SK-N-SH (cell line): ENCODE measurements around the gene SMAP1. TPM values are rescaled to one million over a fixed set of nuclear protein-coding genes. Genes with fewer than 3 reads are reported as not detected.

Experiments used
- CTCF ChIA-PET: fragments of 300-600, 350-600 bp; formaldehyde crosslinking; extraction: SDS; loops from one replicate; lab custom pipeline; 2021; lab: Yijun Ruan, JAX
- POLR2A ChIA-PET: fragments of 350-600 bp; sonication (Branson Sonifier 250); formaldehyde crosslinking; extraction: SDS; loops from one replicate; lab custom pipeline; 2020; ENCODE audit warnings: antibody characterized with exemption, inconsistent platforms; lab: Yijun Ruan, JAX
- DNase-seq: peaks from one replicate; pipeline ENCODE4 v3.0.0; 2012
- H2AFZ ChIP-seq: fragments of 200-600 bp; sonication (generic); 2 replicates; pipeline ENCODE4 v1.8.1; 2016; ENCODE audit warnings: antibody characterized with exemption, mild to moderate bottlenecking, low read depth
- H3F3A ChIP-seq: fragments of 200-600 bp; sonication (generic); replicated peaks from 2 replicates; pipeline ENCODE3; 2016; ENCODE audit warnings: antibody characterized with exemption, mild to moderate bottlenecking; ENCODE audit not compliant: insufficient read depth
- H3K27ac ChIP-seq, 2 experiments: fragments of 200-500 bp in 1 of 2; fragments of 200-600 bp in 1 of 2; sonication (Bioruptor generic) in 1 of 2; sonication (generic), shearing (Covaris generic) in 1 of 2; 2 replicates each; pipeline versions ENCODE4 v1.5.1 to v1.6.1; 2014 to 2016; ENCODE audit warnings: low read depth in 2 of 2, inconsistent platforms in 1 of 2, low read length in 1 of 2, mild to moderate bottlenecking in 1 of 2, mixed read lengths in 1 of 2
- H3K27me3 ChIP-seq: fragments of 200-600 bp; sonication (generic), shearing (Covaris generic); 2 replicates; pipeline ENCODE4 v1.6.1; 2016; ENCODE audit warnings: mixed run types; ENCODE audit not compliant: insufficient read depth
- H3K36me3 ChIP-seq, 2 experiments: fragments of 200-500 bp in 1 of 2; fragments of 200-600 bp in 1 of 2; sonication (Bioruptor generic) in 1 of 2; sonication (generic) in 1 of 2; replicated peaks in 1 of 2; 2 replicates each; pipeline versions ENCODE3 to v1.5.1; 2014 to 2016; ENCODE audit warnings: low read length in 1 of 2, mild to moderate bottlenecking in 1 of 2; ENCODE audit not compliant: insufficient read depth in 2 of 2, control insufficient read depth in 1 of 2
- H3K4me1 ChIP-seq, 2 experiments: fragments of 200-500 bp in 1 of 2; fragments of 200-600 bp in 1 of 2; sonication (Bioruptor generic) in 1 of 2; sonication (generic), shearing (Covaris generic) in 1 of 2; 2 replicates each; pipeline versions ENCODE4 v1.5.1 to v1.6.1; 2014 to 2016; ENCODE audit warnings: low read depth in 1 of 2, low read length in 1 of 2, mixed run types in 1 of 2; ENCODE audit not compliant: insufficient read depth in 2 of 2, control insufficient read depth in 1 of 2
- H3K4me2 ChIP-seq: fragments of 200-600 bp; sonication (generic), shearing (Covaris generic); 2 replicates; pipeline ENCODE4 v1.6.1; 2017; ENCODE audit warnings: mixed run types
- H3K4me3 ChIP-seq, 2 experiments: fragments of 200-500 bp in 1 of 2; fragments of 200-600 bp in 1 of 2; sonication (Bioruptor generic) in 1 of 2; sonication (generic), shearing (Covaris generic) in 1 of 2; 2 replicates each; pipeline versions ENCODE4 v1.5.1 to v1.8.1; 2014 to 2016; ENCODE audit warnings: low read depth in 2 of 2, inconsistent platforms in 1 of 2, low read length in 1 of 2, mild to moderate bottlenecking in 1 of 2, mixed read lengths in 1 of 2, moderate library complexity in 1 of 2
- H3K79me2 ChIP-seq: fragments of 200-600 bp; sonication (generic); 2 replicates; pipeline ENCODE4 v1.8.1; 2017; ENCODE audit warnings: mild to moderate bottlenecking; ENCODE audit not compliant: insufficient read depth
- H3K9ac ChIP-seq: fragments of 200-600 bp; sonication (generic); 2 replicates; pipeline ENCODE4 v1.6.1; 2017; ENCODE audit warnings: mixed run types
- H3K9me2 ChIP-seq: fragments of 200-600 bp; sonication (generic); 2 replicates; pipeline ENCODE4 v1.6.1; 2017; ENCODE audit warnings: mixed run types
- H3K9me3 ChIP-seq: fragments of 200-600 bp; sonication (generic); 2 replicates; pipeline ENCODE4 v1.6.1; 2017; ENCODE audit warnings: mixed run types, mild to moderate bottlenecking, moderate library complexity
- H4K20me1 ChIP-seq: fragments of 200-600 bp; sonication (generic); 2 replicates; pipeline ENCODE4 v1.6.1; 2017; ENCODE audit warnings: mild to moderate bottlenecking, mixed run types; ENCODE audit not compliant: insufficient read depth
- EP300 ChIP-seq, 2 experiments: IDR thresholded peaks; 2 replicates each; pipeline versions ENCODE4 v1.4.0 to v1.6.1; 2012; ENCODE audit warnings: borderline replicate concordance in 1 of 2, low read depth in 1 of 2, low read length in 1 of 2
- EZH2phosphoT487 ChIP-seq: fragments of 200-600 bp; sonication (generic); IDR thresholded peaks from 2 replicates; pipeline ENCODE4 v1.6.1; 2017; ENCODE audit warnings: low read depth, mixed run types, mild to moderate bottlenecking, antibody characterized with exemption, moderate library complexity, borderline replicate concordance
- FOXJ3 ChIP-seq: sonication (generic); formaldehyde crosslinking; IDR thresholded peaks from 2 replicates; pipeline ENCODE4 v1.5.1; 2020; ENCODE audit warnings: mild to moderate bottlenecking, missing genetic modification reagents
- MXI1 ChIP-seq: IDR thresholded peaks from 2 replicates; pipeline ENCODE4 v1.6.1; 2012; ENCODE audit warnings: mild to moderate bottlenecking, low read depth, low read length, improper control_type of control experiment
- NRF1 ChIP-seq: IDR thresholded peaks from 2 replicates; pipeline ENCODE4 v1.6.1; 2012; ENCODE audit warnings: low read depth, mild to moderate bottlenecking, low read length
- POLR2AphosphoS5 ChIP-seq: IDR thresholded peaks from 2 replicates; pipeline ENCODE4 v1.6.1; 2012; ENCODE audit warnings: low read depth, low read length
- RCOR1 ChIP-seq: fragments of 150-350 bp; IDR thresholded peaks from 2 replicates; pipeline ENCODE4 v1.6.1; 2017; ENCODE audit warnings: antibody characterized with exemption, low read length
- RFX5 ChIP-seq: IDR thresholded peaks from 2 replicates; pipeline ENCODE4 v1.6.1; 2012; ENCODE audit warnings: mild to moderate bottlenecking, improper control_type of control experiment, low read length
- TCF12 ChIP-seq: IDR thresholded peaks from 2 replicates; pipeline ENCODE4 v1.4.0; 2012
- TEAD4 ChIP-seq: IDR thresholded peaks from 2 replicates; pipeline ENCODE4 v1.4.0; 2012; ENCODE audit warnings: mild to moderate bottlenecking, borderline replicate concordance; ENCODE audit not compliant: insufficient read depth
- WGBS: methylation state at CpG from one replicate; pipeline ENCODE4 v1.1.6; 2017; ENCODE audit warnings: low lambda C conversion rate; 5-methylcytosine and 5-hydroxymethylcytosine counted together
- polyA plus RNA-seq, 3 experiments: library from polyadenylated mRNA; depleted of rRNA; stranded (reverse); fragments of >200 nt; gene quantifications; 2 replicates each; pipeline ENCODE4 v1.2.3, GENCODE V29; 2012
- TF ChIP-seq, protein P1 (sequence below): IDR thresholded peaks from 2 replicates; pipeline ENCODE4 v1.4.0; 2012; ENCODE audit warnings: low read depth
- TF ChIP-seq, protein P2 (sequence below): IDR thresholded peaks from 2 replicates; pipeline ENCODE4 v1.4.0; 2012; ENCODE audit warnings: low read depth, borderline replicate concordance
- TF ChIP-seq, protein P3 (sequence below): IDR thresholded peaks from 2 replicates; pipeline ENCODE4 v1.6.1; 2012; ENCODE audit warnings: mild to moderate bottlenecking, low read depth, low read length, moderate library complexity
- TF ChIP-seq, protein P4 (sequence below): fragments of 200-600 bp; sonication (generic); IDR thresholded peaks from 2 replicates; pipeline ENCODE4 v1.6.1; 2017; ENCODE audit warnings: antibody characterized with exemption, mild to moderate bottlenecking, moderate library complexity
- TF ChIP-seq, protein P5 (sequence below): fragments of 150-350 bp; IDR thresholded peaks from 2 replicates; pipeline ENCODE4 v1.6.1; 2017; ENCODE audit warnings: antibody characterized with exemption, low read length, low read depth, borderline replicate concordance

SMAP1 gene
- polyA plus RNA-seq, 1 of the 3 experiments (the other 2 are of a cell fraction) = 12.6 TPM

DNA sequence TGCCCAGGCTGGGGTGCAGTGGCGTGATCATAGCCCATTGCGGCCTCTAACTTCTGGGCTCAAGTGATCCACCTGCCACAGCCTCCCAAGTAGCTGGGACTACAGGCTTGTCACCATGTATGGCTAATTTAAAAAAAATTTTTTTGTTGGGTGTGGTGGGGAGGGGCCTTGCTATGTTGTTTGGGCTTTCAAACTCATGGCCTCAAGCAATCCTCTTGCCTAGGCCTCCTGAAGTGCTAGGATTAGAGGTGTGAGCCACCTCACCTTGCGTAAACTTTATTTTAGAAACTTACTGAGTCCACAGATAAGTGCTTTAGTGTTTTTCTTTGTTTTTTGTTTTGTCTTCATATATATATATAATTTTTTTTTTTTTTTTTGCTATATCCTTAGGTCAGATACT, 9.1 kb downstream of the SMAP1 start:
- Histone ChIP-seq H2AFZ (no peak overlapping the region), H3K9me3 (no peaks in the 10 kb centered on the region), H3K79me2 (peaks cover 56% of the 10 kb centered on the region), H4K20me1 (no peaks in the 10 kb centered on the region; the same call in 1 of the 2 replicates), H3K27ac (no peak overlapping the region), H3K27me3 (no peaks in the 10 kb centered on the region), H3K4me2 (no peak overlapping the region), H3F3A (peaks cover 7% of the 10 kb centered on the region), H3K4me1 (no peaks in the 10 kb centered on the region; a peak in 1 of 4 replicates), H3K9me2 (no peaks in the 10 kb centered on the region), H3K9ac (no peak overlapping the region), H3K36me3 (no peaks in the 10 kb centered on the region), H3K4me3 (no peak overlapping the region)
- no peak for DNase-seq
- 96% methylated on average over 3 of the region's 3 CpGs for WGBS
- ChIA-PET POLR2A (no interaction called here), CTCF (interaction anchor here (1.0 to 2.0 kb wide), 2 partner anchors 10 to 30 kb away, joined by 3 to 11 read pairs; no protein-coding TSS in a partner anchor)
- TF ChIP-seq FOXJ3 (CRISPR knock-in tag) (no peak), EZH2phosphoT487 (no peak), TCF12 (no peak), POLR2AphosphoS5 (no peak), TEAD4 (no peak)
- TF ChIP-seq, protein P1, sequence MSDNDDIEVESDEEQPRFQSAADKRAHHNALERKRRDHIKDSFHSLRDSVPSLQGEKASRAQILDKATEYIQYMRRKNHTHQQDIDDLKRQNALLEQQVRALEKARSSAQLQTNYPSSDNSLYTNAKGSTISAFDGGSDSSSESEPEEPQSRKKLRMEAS = no peak
- TF ChIP-seq, protein P2, sequence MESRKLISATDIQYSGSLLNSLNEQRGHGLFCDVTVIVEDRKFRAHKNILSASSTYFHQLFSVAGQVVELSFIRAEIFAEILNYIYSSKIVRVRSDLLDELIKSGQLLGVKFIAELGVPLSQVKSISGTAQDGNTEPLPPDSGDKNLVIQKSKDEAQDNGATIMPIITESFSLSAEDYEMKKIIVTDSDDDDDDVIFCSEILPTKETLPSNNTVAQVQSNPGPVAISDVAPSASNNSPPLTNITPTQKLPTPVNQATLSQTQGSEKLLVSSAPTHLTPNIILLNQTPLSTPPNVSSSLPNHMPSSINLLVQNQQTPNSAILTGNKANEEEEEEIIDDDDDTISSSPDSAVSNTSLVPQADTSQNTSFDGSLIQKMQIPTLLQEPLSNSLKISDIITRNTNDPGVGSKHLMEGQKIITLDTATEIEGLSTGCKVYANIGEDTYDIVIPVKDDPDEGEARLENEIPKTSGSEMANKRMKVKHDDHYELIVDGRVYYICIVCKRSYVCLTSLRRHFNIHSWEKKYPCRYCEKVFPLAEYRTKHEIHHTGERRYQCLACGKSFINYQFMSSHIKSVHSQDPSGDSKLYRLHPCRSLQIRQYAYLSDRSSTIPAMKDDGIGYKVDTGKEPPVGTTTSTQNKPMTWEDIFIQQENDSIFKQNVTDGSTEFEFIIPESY = no peak

DNA sequence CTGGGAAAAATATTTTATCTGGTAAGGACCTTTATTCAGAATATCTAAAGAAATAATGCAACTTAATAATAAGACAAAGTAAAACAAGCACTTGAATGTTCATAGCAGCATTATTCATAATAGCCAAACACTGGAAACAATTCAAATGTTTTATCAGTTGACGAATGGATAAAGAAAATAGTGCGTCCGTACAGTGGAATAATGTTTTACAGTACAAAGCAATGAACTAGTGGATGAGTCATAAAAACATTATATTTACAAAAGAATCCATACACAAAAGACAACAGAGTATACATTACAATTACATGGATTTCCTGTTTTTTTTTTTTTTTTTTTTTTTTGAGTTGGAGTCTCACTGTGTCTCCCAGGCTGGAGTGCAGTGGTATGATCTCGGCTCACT, 12.7 kb downstream of the SMAP1 start:
- H4K20me1 ChIP-seq = peaks cover 2% of the 10 kb centered on the region; the same call in 1 of the 2 replicates
- no peak overlapping the region for H3K27ac ChIP-seq
- H3K9me3 ChIP-seq = no peaks in the 10 kb centered on the region
- ChIA-PET CTCF (interaction anchor here (1.6 kb wide), 1 partner anchor 459 kb away, joined by 3 read pairs; no protein-coding TSS in a partner anchor), POLR2A (no interaction called here)
- H3F3A ChIP-seq = peaks cover 14% of the 10 kb centered on the region
- H3K9me2 ChIP-seq = no peaks in the 10 kb centered on the region
- no peaks in the 10 kb centered on the region for H3K4me1 ChIP-seq
- no peak for DNase-seq
- H3K36me3 ChIP-seq = no peaks in the 10 kb centered on the region
- H2AFZ ChIP-seq = no peak overlapping the region
- H3K79me2 ChIP-seq = peaks cover 47% of the 10 kb centered on the region
- no peak overlapping the region for H3K4me2 ChIP-seq
- H3K27me3 ChIP-seq = no peaks in the 10 kb centered on the region
- no peak overlapping the region for H3K9ac ChIP-seq
- 98% methylated on average over 4 of the region's 4 CpGs for WGBS
- H3K4me3 ChIP-seq = no peak overlapping the region
- no peak for TF ChIP-seq NRF1
- TF ChIP-seq, protein P3, sequence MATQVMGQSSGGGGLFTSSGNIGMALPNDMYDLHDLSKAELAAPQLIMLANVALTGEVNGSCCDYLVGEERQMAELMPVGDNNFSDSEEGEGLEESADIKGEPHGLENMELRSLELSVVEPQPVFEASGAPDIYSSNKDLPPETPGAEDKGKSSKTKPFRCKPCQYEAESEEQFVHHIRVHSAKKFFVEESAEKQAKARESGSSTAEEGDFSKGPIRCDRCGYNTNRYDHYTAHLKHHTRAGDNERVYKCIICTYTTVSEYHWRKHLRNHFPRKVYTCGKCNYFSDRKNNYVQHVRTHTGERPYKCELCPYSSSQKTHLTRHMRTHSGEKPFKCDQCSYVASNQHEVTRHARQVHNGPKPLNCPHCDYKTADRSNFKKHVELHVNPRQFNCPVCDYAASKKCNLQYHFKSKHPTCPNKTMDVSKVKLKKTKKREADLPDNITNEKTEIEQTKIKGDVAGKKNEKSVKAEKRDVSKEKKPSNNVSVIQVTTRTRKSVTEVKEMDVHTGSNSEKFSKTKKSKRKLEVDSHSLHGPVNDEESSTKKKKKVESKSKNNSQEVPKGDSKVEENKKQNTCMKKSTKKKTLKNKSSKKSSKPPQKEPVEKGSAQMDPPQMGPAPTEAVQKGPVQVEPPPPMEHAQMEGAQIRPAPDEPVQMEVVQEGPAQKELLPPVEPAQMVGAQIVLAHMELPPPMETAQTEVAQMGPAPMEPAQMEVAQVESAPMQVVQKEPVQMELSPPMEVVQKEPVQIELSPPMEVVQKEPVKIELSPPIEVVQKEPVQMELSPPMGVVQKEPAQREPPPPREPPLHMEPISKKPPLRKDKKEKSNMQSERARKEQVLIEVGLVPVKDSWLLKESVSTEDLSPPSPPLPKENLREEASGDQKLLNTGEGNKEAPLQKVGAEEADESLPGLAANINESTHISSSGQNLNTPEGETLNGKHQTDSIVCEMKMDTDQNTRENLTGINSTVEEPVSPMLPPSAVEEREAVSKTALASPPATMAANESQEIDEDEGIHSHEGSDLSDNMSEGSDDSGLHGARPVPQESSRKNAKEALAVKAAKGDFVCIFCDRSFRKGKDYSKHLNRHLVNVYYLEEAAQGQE = no peak
- TF ChIP-seq, protein P4, sequence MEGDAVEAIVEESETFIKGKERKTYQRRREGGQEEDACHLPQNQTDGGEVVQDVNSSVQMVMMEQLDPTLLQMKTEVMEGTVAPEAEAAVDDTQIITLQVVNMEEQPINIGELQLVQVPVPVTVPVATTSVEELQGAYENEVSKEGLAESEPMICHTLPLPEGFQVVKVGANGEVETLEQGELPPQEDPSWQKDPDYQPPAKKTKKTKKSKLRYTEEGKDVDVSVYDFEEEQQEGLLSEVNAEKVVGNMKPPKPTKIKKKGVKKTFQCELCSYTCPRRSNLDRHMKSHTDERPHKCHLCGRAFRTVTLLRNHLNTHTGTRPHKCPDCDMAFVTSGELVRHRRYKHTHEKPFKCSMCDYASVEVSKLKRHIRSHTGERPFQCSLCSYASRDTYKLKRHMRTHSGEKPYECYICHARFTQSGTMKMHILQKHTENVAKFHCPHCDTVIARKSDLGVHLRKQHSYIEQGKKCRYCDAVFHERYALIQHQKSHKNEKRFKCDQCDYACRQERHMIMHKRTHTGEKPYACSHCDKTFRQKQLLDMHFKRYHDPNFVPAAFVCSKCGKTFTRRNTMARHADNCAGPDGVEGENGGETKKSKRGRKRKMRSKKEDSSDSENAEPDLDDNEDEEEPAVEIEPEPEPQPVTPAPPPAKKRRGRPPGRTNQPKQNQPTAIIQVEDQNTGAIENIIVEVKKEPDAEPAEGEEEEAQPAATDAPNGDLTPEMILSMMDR = no peak
- TF ChIP-seq RCOR1 = no peak
- no peak for TF ChIP-seq RFX5
- no peak for TF ChIP-seq MXI1
- TF ChIP-seq, protein P2 = no peak
- no peak for TF ChIP-seq EP300 (IDR thresholded peaks at IDR 0.05; ENCODE audit: borderline replicate concordance in 1 of 2, low read depth in 1 of 2, low read length in 1 of 2)
- TF ChIP-seq, protein P1 = no peak
- no peak for TF ChIP-seq TCF12
- TF ChIP-seq, protein P5, sequence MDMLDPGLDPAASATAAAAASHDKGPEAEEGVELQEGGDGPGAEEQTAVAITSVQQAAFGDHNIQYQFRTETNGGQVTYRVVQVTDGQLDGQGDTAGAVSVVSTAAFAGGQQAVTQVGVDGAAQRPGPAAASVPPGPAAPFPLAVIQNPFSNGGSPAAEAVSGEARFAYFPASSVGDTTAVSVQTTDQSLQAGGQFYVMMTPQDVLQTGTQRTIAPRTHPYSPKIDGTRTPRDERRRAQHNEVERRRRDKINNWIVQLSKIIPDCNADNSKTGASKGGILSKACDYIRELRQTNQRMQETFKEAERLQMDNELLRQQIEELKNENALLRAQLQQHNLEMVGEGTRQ = no peak
